Stimulated activated naive B cell treated with anti-CD40 and anti-IgM and Interleukin-4, amounts not matched to agents 10 μg/mL and 1 μg/mL and 100 μg/mL, for 72 hours (primary cell): ENCODE data around the gene RBFOX1.

Experiments used
- ATAC-seq, 2 donors: fragments of 150-1000 bp; cut with Tn5 transposase; replicated peaks; 2 replicates each; pipeline ENCODE4 v1.10.0; 2021; ENCODE audit warnings: moderate library complexity in 1 of 2
- DNase-seq: peaks from one replicate; pipeline ENCODE4 v3.0.0; 2021
- H3K27ac Mint-ChIP-seq: one replicate; pipeline ENCODE4 v1.8.0; 2022; ENCODE audit warnings: mild to moderate bottlenecking, mixed read lengths
- H3K27me3 Mint-ChIP-seq, 2 donors: one replicate each; pipeline ENCODE4 v1.8.0; 2022; ENCODE audit warnings: mixed read lengths in 2 of 2
- H3K36me3 Mint-ChIP-seq, 2 donors: one replicate each; pipeline ENCODE4 v1.8.0; 2022; ENCODE audit warnings: mixed read lengths in 2 of 2, mild to moderate bottlenecking in 1 of 2
- H3K4me1 Mint-ChIP-seq, 2 donors: one replicate each; pipeline ENCODE4 v1.8.0; 2022; ENCODE audit warnings: mixed read lengths in 2 of 2, mild to moderate bottlenecking in 1 of 2
- H3K4me3 Mint-ChIP-seq, 2 donors: one replicate each; pipeline ENCODE4 v1.8.0; 2022; ENCODE audit warnings: mild to moderate bottlenecking in 2 of 2, mixed read lengths in 2 of 2, moderate library complexity in 1 of 2
- H3K9me3 Mint-ChIP-seq, 2 donors: one replicate each; pipeline ENCODE4 v1.8.0; 2022; ENCODE audit warnings: mixed read lengths in 2 of 2, mild to moderate bottlenecking in 1 of 2

RBFOX1 gene

GRCh38 chr16:7547736-7548135 lies 215.1 kb downstream of the RBFOX1 start:
- no peaks in the 10 kb centered on the region for H3K27me3 Mint-ChIP-seq
- H3K4me3 Mint-ChIP-seq: no peak overlapping the region
- no peaks in the 10 kb centered on the region for H3K4me1 Mint-ChIP-seq
- H3K9me3 Mint-ChIP-seq: peaks cover 0 to 5% of the 10 kb centered on the region in 2 donors
- ATAC-seq: no peak
- DNase-seq: no peak
- H3K36me3 Mint-ChIP-seq: no peaks in the 10 kb centered on the region
- no peak overlapping the region for H3K27ac Mint-ChIP-seq

GRCh38 chr16:7548796-7549318 lies 216.2 kb downstream of the RBFOX1 start:
- Mint-ChIP-seq H3K4me3 (no peak overlapping the region), H3K4me1 (no peaks in the 10 kb centered on the region), H3K27ac (no peak overlapping the region), H3K27me3 (no peaks in the 10 kb centered on the region), H3K36me3 (no peaks in the 10 kb centered on the region), H3K9me3 (peaks cover 0 to 5% of the 10 kb centered on the region in 2 donors)
- no peak for DNase-seq
- ATAC-seq: no peak

DNA sequence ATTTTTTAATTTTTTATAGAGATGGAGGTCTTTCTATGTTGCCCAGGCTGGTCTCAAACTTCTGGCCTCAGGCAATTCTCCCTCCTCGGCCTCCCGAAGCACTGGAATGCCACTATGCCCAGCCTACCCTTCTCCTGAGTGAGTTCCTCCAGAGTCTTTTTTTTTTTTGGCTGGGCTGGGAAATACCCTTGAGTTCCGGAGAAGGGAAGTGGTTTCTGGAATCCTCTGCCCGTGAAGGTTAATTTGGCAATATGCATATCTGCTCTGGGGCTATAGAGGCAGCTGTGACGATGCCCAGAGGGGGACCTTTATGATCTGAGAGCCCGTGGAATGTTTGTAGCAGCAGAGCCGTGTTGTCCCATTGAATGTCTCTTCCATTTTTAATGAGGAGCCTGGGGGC lies 217.5 kb downstream of the RBFOX1 start:
- Mint-ChIP-seq H3K27ac (no peak overlapping the region), H3K4me3 (no peak overlapping the region), H3K36me3 (no peaks in the 10 kb centered on the region), H3K4me1 (no peaks in the 10 kb centered on the region), H3K27me3 (no peaks in the 10 kb centered on the region), H3K9me3 (peaks cover 0 to 5% of the 10 kb centered on the region in 2 donors)
- ATAC-seq: no peak
- DNase-seq: no peak

GRCh38 chr16:7555459-7555858 lies 222.8 kb downstream of the RBFOX1 start:
- no peak overlapping the region for H3K27ac Mint-ChIP-seq
- ATAC-seq (no peak), DNase-seq (no peak)
- H3K27me3 Mint-ChIP-seq: no peaks in the 10 kb centered on the region
- no peaks in the 10 kb centered on the region for H3K4me1 Mint-ChIP-seq
- peaks cover 0 to 2% of the 10 kb centered on the region in 2 donors for H3K9me3 Mint-ChIP-seq
- H3K4me3 Mint-ChIP-seq: no peak overlapping the region
- no peaks in the 10 kb centered on the region for H3K36me3 Mint-ChIP-seq

DNA sequence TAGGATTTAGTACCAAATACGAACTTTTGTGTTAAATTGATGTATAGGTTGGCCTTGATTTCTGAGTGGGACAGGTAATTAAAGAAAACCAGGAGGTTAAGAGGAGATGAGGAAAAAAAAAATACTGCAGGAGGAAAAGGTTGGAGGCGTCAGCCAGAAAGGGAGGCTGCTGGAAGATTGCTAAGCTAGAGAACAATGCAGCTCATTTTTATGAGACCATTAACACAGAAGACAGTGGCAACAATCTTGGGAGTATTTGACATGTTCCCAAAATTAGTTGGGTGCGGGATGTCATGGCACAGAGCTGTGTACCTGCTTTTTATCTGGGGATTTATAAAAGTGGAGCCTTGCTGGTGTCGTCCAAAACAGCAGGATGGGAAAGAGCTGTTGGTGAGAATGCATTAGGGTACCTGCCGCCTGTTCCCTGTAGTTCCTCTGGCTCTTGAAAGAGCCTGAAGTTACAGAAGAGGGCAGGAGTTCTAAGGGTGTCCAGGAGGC lies 229.3 kb downstream of the RBFOX1 start:
- DNase-seq (no peak), ATAC-seq (no peak)
- no peak overlapping the region for H3K27ac Mint-ChIP-seq
- no peaks in the 10 kb centered on the region for H3K27me3 Mint-ChIP-seq
- H3K9me3 Mint-ChIP-seq: no peaks in the 10 kb centered on the region
- no peaks in the 10 kb centered on the region for H3K4me1 Mint-ChIP-seq
- H3K4me3 Mint-ChIP-seq: no peak overlapping the region
- H3K36me3 Mint-ChIP-seq: no peaks in the 10 kb centered on the region

- Mint-ChIP-seq H3K36me3 (no peaks in the 10 kb centered on the region), H3K27ac (no peak overlapping the region), H3K9me3 (peaks cover 2 to 4% of the 10 kb centered on the region in 2 donors), H3K4me3 (no peak overlapping the region), H3K27me3 (no peaks in the 10 kb centered on the region), H3K4me1 (no peaks in the 10 kb centered on the region)
- ATAC-seq: no peak
- DNase-seq: no peak
These were observed 233.7 kb downstream of the RBFOX1 start for GRCh38 chr16:7566360-7566759.

- Mint-ChIP-seq H3K36me3 (no peaks in the 10 kb centered on the region), H3K4me3 (no peak overlapping the region), H3K27me3 (no peaks in the 10 kb centered on the region), H3K27ac (no peak overlapping the region), H3K4me1 (no peaks in the 10 kb centered on the region), H3K9me3 (peaks cover 4 to 9% of the 10 kb centered on the region in 2 donors)
- no peak for DNase-seq
- no peak for ATAC-seq
These were observed 238.7 kb downstream of the RBFOX1 start for GRCh38 chr16:7571366-7571765.

GRCh38 chr16:7577588-7577987 lies 244.9 kb downstream of the RBFOX1 start:
- Mint-ChIP-seq H3K27me3 (no peaks in the 10 kb centered on the region), H3K27ac (no peak overlapping the region), H3K4me3 (no peak overlapping the region), H3K9me3 (peaks cover 0 to 12% of the 10 kb centered on the region in 2 donors), H3K36me3 (no peaks in the 10 kb centered on the region), H3K4me1 (no peaks in the 10 kb centered on the region)
- no peak for ATAC-seq
- DNase-seq: no peak

DNA sequence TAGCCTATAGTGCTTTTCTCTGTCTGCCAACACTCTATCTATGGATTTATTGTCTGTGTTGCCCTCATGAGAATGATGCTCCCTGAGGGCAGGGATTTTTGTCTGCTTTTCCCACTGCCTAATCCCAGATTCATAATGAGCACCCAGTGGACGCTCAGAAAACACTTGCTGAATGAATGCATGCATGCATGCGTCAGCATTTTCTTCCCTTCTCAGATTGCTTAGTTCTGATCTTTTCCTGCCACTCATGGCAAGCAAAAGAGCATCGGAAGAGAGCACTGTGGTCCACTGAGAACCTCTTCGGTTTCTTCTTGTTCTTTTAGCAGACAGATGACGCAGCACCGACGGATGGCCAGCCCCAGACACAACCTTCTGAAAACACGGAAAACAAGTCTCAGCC lies 246.8 kb downstream of the RBFOX1 start:
- Mint-ChIP-seq H3K9me3 (peaks cover 0 to 8% of the 10 kb centered on the region in 2 donors), H3K27me3 (no peaks in the 10 kb centered on the region), H3K4me1 (no peaks in the 10 kb centered on the region), H3K4me3 (no peak overlapping the region), H3K36me3 (no peaks in the 10 kb centered on the region), H3K27ac (no peak overlapping the region)
- DNase-seq (no peak), ATAC-seq (no peak)

GRCh38 chr16:7581175-7581574 lies 248.5 kb downstream of the RBFOX1 start:
- H3K9me3 Mint-ChIP-seq: peaks cover 0 to 8% of the 10 kb centered on the region in 2 donors
- H3K36me3 Mint-ChIP-seq: no peaks in the 10 kb centered on the region
- DNase-seq (no peak), ATAC-seq (no peak)
- H3K4me3 Mint-ChIP-seq: no peak overlapping the region
- no peak overlapping the region for H3K27ac Mint-ChIP-seq
- no peaks in the 10 kb centered on the region for H3K27me3 Mint-ChIP-seq
- no peaks in the 10 kb centered on the region for H3K4me1 Mint-ChIP-seq

GRCh38 chr16:7583396-7583795 lies 250.8 kb downstream of the RBFOX1 start:
- H3K27me3 Mint-ChIP-seq: no peaks in the 10 kb centered on the region
- DNase-seq (no peak), ATAC-seq (no peak)
- peaks cover 0 to 7% of the 10 kb centered on the region in 2 donors for H3K9me3 Mint-ChIP-seq
- no peak overlapping the region for H3K4me3 Mint-ChIP-seq
- no peaks in the 10 kb centered on the region for H3K36me3 Mint-ChIP-seq
- no peak overlapping the region for H3K27ac Mint-ChIP-seq
- H3K4me1 Mint-ChIP-seq: no peaks in the 10 kb centered on the region

DNA sequence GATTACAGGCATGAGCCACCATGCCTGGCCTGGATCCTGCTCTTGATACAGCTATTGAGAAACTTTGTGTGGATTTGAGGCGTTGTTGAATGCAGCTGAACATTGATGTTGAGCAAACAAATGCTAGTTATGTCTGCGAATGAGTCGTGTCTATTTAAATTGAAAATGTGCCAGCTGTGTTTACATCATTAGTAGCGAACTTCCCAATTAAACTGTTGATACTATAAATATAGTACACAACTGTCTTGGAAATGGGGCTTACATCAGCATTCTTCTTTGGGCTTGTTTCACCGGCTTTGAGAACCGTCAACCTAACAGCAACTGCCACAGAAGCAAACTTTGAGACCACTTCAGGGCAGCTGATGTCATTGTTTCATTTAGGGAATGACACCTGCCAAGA lies 251.9 kb downstream of the RBFOX1 start:
- H3K4me1 Mint-ChIP-seq: no peaks in the 10 kb centered on the region
- no peak overlapping the region for H3K27ac Mint-ChIP-seq
- no peaks in the 10 kb centered on the region for H3K36me3 Mint-ChIP-seq
- ATAC-seq (no peak), DNase-seq (no peak)
- H3K27me3 Mint-ChIP-seq: no peaks in the 10 kb centered on the region
- H3K9me3 Mint-ChIP-seq: peaks cover 0 to 4% of the 10 kb centered on the region in 2 donors
- no peak overlapping the region for H3K4me3 Mint-ChIP-seq

- no peak for DNase-seq
- Mint-ChIP-seq H3K9me3 (peaks cover 0 to 3% of the 10 kb centered on the region in 2 donors), H3K4me1 (no peaks in the 10 kb centered on the region), H3K27ac (no peak overlapping the region), H3K4me3 (no peak overlapping the region), H3K27me3 (no peaks in the 10 kb centered on the region), H3K36me3 (no peaks in the 10 kb centered on the region)
- ATAC-seq: no peak
These were observed 253.1 kb downstream of the RBFOX1 start for GRCh38 chr16:7585705-7586104.

GRCh38 chr16:7590934-7591333 lies 258.3 kb downstream of the RBFOX1 start:
- ATAC-seq: no peak
- Mint-ChIP-seq H3K4me1 (no peaks in the 10 kb centered on the region), H3K4me3 (no peak overlapping the region), H3K27ac (no peak overlapping the region), H3K36me3 (no peaks in the 10 kb centered on the region), H3K27me3 (no peaks in the 10 kb centered on the region), H3K9me3 (peaks cover 0 to 2% of the 10 kb centered on the region in 2 donors)
- no peak for DNase-seq

- DNase-seq (no peak), ATAC-seq (no peak)
- no peak overlapping the region for H3K27ac Mint-ChIP-seq
- H3K9me3 Mint-ChIP-seq: no peaks in the 10 kb centered on the region
- H3K4me1 Mint-ChIP-seq: no peaks in the 10 kb centered on the region
- no peaks in the 10 kb centered on the region for H3K27me3 Mint-ChIP-seq
- H3K36me3 Mint-ChIP-seq: no peaks in the 10 kb centered on the region
- H3K4me3 Mint-ChIP-seq: no peak overlapping the region
These were observed 263.7 kb downstream of the RBFOX1 start for GRCh38 chr16:7596308-7596707.

GRCh38 chr16:7597677-7598076 lies 265.0 kb downstream of the RBFOX1 start:
- Mint-ChIP-seq H3K27ac (no peak overlapping the region), H3K36me3 (no peaks in the 10 kb centered on the region), H3K4me3 (no peak overlapping the region), H3K27me3 (no peaks in the 10 kb centered on the region), H3K4me1 (no peaks in the 10 kb centered on the region), H3K9me3 (no peaks in the 10 kb centered on the region)
- ATAC-seq (no peak), DNase-seq (no peak)
